AG09319 (cell line): Measurements from ENCODE around the gene C1orf50.
A peak's percentile ranks its signal among the peaks of the same experiment; 100 is the strongest.
"Not testable (repeated sequence)": the region's sequence is repeated elsewhere in the genome, so short reads cannot be mapped to it uniquely, and the experiment has no call there.

Experiments
- DNase-seq: peaks from one replicate; pipeline ENCODE4 v3.0.0-alpha.2; 2010; ENCODE audit warnings: low read depth; ENCODE audit errors: extremely low read depth
- TF ChIP-seq, protein P1 (sequence below): IDR thresholded peaks from 2 replicates; pipeline ENCODE4 v1.5.1; 2011; ENCODE audit warnings: low read depth, mild to moderate bottlenecking, inconsistent platforms, low read length, moderate library complexity

C1orf50 gene

DNA sequence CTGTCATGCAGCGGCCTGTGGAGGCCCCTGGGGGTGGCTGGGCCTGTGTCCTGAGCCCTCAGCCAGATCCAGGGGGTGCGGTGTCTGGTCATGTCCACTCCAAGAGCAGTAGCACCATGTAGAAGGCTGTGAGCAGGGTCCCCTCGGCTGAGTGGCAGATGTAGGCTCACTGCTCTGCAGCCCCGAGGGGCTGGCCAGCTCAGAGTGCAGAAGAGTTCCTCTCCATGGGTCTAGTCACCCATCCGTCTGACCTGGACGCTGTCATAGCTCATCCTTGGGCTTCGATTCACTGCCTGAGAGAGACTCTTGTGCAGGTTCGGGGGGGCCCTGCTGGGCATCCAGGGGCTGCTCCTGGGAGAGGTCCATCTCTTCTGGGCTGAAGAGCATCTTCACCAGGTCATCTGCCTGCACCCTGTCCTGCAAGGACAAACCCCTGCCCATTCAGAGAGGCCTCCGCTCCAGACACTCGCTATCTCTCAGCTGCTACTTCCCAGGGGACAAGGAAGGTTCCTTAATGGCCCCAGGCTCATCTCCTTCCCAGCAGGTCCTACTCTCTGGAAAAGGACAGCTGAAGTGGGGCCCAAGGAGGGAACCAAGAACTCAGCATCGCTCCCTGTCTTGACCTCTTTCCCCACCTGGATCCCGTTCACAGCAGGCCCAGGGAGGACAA, 20.5 kb upstream of the C1orf50 start:
- TF ChIP-seq, protein P1, sequence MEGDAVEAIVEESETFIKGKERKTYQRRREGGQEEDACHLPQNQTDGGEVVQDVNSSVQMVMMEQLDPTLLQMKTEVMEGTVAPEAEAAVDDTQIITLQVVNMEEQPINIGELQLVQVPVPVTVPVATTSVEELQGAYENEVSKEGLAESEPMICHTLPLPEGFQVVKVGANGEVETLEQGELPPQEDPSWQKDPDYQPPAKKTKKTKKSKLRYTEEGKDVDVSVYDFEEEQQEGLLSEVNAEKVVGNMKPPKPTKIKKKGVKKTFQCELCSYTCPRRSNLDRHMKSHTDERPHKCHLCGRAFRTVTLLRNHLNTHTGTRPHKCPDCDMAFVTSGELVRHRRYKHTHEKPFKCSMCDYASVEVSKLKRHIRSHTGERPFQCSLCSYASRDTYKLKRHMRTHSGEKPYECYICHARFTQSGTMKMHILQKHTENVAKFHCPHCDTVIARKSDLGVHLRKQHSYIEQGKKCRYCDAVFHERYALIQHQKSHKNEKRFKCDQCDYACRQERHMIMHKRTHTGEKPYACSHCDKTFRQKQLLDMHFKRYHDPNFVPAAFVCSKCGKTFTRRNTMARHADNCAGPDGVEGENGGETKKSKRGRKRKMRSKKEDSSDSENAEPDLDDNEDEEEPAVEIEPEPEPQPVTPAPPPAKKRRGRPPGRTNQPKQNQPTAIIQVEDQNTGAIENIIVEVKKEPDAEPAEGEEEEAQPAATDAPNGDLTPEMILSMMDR = no peak
- DNase-seq = no peak

DNA sequence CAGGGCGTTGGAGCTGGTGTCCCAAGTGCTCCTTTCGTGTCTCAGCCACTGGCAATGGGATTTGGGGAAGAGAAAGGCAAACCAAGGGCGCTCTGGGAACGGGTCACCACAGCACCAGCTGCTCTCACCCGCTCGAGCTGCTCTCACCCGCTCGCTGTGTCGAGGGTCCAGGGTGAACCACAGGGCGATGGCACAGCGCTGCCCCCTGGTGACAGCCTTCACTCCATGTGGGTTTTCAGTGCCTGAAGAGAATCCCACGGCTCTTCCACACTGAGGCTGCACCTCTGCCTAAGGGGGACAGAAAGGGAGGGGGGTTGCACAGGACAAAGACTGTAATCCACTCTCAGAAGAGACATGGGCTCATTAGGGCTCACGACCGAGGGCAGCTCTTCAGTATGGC, 19.9 kb upstream of the C1orf50 start:
- TF ChIP-seq, protein P1 = peak; percentile 53
- no peak for DNase-seq

DNA sequence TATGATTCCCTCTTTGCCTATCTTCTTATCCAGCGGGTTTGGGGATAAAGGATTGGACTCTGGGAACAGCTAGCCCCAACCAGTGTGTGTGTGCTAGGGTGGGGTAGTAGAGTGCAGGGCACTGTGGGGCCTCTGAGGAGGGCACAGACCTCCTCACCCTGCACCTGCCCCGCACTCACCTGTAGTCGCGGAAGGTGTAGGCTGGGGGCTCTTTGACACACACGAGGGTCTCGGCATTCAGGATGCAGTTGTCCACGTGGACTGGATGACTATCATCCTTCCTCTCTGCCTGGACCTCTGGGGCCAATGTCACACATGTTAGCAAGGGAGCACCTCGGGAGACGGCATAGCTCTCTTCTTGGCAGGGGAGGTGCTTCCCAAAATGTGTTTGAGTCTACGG, 19.0 kb upstream of the C1orf50 start:
- TF ChIP-seq, protein P1 = no peak
- no peak for DNase-seq

DNA sequence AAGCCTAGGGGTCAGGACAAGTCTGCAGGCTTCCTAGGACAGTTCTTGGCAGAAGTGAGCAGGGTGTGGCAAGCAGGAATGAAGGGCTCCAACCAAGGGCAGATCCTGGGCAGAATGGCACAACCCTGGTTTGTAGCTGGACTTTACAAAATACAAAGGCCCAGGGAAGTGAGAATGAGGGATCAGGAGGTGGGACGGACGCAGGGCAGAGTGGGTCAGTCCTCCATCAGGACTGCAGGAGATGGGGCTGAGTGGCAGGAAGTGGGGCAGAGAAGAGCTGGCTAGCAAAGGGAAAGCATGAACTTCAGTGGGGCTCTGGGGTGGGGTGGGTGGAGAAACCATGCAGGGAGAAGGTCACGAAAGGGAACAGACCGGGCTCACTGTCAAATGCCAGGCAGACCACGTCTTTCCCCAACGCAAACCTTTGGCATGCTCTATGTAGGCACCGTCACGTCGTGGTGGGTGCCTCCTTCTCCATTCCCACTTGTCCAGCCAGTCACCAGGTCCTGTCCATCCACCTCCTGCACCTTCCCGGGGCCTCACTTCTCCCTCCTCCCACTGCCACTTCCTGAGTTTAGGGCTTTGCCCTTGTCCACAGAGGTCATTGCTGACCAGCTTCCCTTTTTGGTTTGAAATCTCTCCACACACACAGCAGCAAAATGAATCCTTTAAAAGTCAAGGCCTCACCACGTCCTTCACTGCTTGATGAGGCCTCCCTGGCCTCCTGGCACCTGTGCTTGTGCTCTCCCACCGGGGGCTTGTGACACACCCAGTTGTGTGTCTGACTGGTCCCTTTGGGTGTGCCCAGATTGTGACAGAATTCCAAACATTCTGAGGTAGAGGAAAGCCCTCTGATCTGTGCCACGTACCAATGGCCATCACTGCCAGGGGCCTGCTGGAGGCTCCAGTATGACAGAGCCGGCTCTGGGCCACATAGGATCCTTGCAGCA, 18.3 kb upstream of the C1orf50 start:
- TF ChIP-seq, protein P1 = no peak
- no peak for DNase-seq

DNA sequence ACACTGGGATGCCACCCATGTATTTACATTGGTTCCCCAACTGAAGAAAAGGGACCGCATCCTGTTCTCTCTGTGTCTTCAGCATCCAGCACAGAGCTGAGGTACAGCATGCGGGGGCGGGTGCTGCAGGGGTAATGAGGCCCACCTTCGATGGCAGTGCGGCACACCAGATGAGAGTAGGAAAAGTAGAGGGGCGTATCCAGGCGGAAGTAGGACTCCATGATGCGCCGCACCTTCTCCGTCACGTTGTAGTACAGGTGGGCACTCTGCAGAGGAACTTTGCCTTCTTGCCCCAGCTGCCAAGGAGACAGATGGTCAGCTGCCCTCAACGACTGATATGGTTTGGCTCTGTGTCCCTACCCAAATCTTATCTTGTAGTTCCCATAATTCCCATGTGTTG, 17.0 kb upstream of the C1orf50 start:
- TF ChIP-seq, protein P1 = no peak
- no peak for DNase-seq

DNA sequence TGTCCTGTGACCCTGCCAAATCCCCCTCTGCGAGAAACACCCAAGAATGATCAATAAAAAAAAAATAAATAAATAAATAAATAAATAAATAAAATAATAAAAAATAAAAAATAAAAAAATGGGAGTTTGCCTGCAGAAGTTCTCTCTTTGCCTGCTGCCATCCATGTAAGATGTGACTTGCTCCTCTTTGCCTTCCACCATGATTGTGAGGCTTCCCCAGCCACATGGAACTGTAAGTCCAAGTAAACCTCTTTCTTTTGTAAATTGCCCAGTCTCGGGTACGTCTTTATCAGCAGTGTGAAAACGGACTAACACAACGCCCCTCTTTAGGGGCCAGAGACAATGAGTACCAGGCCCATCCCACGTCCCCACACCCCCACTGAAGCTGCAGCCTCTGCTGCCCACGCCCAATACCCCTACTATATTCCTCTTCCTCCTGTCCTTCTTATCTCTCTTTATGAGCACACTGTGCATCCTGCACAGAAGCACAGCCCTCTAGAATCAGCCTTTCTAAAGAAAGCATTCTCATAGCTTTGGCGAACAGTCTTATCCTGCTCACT, 15.5 kb upstream of the C1orf50 start:
- not testable (repeated sequence) for DNase-seq

DNA sequence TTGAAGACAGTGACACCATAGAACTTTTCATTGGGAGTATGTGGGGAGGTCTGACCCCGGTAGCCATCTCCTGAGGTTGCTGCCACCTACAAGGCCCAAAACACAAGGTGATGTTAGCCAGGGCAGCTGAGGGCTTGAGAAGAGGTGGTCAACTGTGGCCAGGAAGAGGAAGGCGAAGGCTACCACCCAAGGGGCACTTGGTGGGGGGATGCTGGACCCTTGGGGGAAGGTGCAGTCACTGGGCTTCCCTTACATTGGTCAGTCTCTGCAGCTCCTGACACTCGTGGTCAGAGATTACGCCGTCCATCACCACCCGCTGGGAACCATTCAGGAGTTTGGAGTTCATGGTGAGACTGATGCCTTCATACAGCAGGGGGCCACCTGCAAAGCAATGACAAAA, 14.8 kb upstream of the C1orf50 start:
- no peak for DNase-seq
- TF ChIP-seq, protein P1 = no peak
